Liver (tissue), 3 donors: ENCODE measurements around the gene TTYH2.

Source experiments
- ATF3 ChIP-seq: IDR thresholded peaks from 2 replicates; pipeline ENCODE4 v1.6.1; 2016; ENCODE audit warnings: antibody characterized with exemption
- CTCF ChIP-seq: fragments of 150-350 bp; IDR thresholded peaks from 2 replicates; pipeline ENCODE4 v1.5.1; 2017; ENCODE audit warnings: improper control_type of control experiment, low read depth, low read length; ENCODE audit not compliant: missing input control
- GABPA ChIP-seq, 2 donors: IDR thresholded peaks in 1 of 2; conservative IDR thresholded peaks in 1 of 2; 2 replicates each; pipeline ENCODE4 v1.6.1; 2016; ENCODE audit warnings: antibody characterized with exemption in 2 of 2, mild to moderate bottlenecking in 1 of 2, moderate library complexity in 1 of 2
- MAX ChIP-seq: IDR thresholded peaks from 2 replicates; pipeline ENCODE4 v1.6.1; 2016; ENCODE audit warnings: antibody characterized with exemption
- REST ChIP-seq: IDR thresholded peaks from 2 replicates; pipeline ENCODE4 v1.6.1; 2016; ENCODE audit warnings: antibody characterized with exemption, mild to moderate bottlenecking
- TAF1 ChIP-seq: conservative IDR thresholded peaks from 2 replicates; pipeline ENCODE4 v1.6.1; 2016; ENCODE audit warnings: antibody characterized with exemption, mild to moderate bottlenecking
- donor health status: healthy.
- donor health status: healthy.

GRCh38 chr17:74271901-74272561, 58.7 kb downstream of the TTYH2 start:
- TF ChIP-seq CTCF (no peak), ATF3 (no peak), REST (no peak), TAF1 (no peak), MAX (no peak), GABPA (IDR thresholded peaks at IDR 0.05 in 1 of 2, conservative IDR thresholded peaks at IDR 0.05 in 1 of 2) (no peak)
